IgD-negative memory B cell (primary cell): Measurements from ENCODE around the gene USP2. TPM values are rescaled to one million over a fixed set of nuclear protein-coding genes. Genes with fewer than 3 reads are reported as not detected.

Source experiments
- H3K27ac Mint-ChIP-seq, 3 donors: one replicate each; pipeline ENCODE4 v1.8.0; 2020 to 2022; ENCODE audit warnings: mild to moderate bottlenecking in 3 of 3, mixed read lengths in 3 of 3, moderate library complexity in 1 of 3
- H3K27me3 Mint-ChIP-seq: one replicate; pipeline ENCODE4 v1.8.0; 2021; ENCODE audit warnings: mixed read lengths
- H3K36me3 Mint-ChIP-seq: one replicate; pipeline ENCODE4 v1.8.0; 2020; ENCODE audit warnings: mild to moderate bottlenecking, mixed read lengths
- H3K4me1 Mint-ChIP-seq, 3 donors: one replicate each; pipeline ENCODE4 v1.8.0; 2020 to 2022; ENCODE audit warnings: mixed read lengths in 3 of 3, mild to moderate bottlenecking in 1 of 3
- H3K4me3 Mint-ChIP-seq, 4 donors: one replicate each; pipeline ENCODE4 v1.8.0; 2020 to 2022; ENCODE audit warnings: mild to moderate bottlenecking in 4 of 4, mixed read lengths in 4 of 4, moderate library complexity in 3 of 4
- H3K9me3 Mint-ChIP-seq, 3 donors: one replicate each; pipeline ENCODE4 v1.8.0; 2020 to 2021; ENCODE audit warnings: mixed read lengths in 3 of 3, mild to moderate bottlenecking in 1 of 3
- polyA plus RNA-seq: library from polyadenylated mRNA; unstranded; fragments of 300-500 nt; fragmentation: Illumina TruSeq; gene quantifications from one replicate; pipeline ENCODE4 v1.2.3, GENCODE V29; 2021

Gene USP2
- polyA plus RNA-seq, 1 donor from 2014 or later, result not detected

DNA sequence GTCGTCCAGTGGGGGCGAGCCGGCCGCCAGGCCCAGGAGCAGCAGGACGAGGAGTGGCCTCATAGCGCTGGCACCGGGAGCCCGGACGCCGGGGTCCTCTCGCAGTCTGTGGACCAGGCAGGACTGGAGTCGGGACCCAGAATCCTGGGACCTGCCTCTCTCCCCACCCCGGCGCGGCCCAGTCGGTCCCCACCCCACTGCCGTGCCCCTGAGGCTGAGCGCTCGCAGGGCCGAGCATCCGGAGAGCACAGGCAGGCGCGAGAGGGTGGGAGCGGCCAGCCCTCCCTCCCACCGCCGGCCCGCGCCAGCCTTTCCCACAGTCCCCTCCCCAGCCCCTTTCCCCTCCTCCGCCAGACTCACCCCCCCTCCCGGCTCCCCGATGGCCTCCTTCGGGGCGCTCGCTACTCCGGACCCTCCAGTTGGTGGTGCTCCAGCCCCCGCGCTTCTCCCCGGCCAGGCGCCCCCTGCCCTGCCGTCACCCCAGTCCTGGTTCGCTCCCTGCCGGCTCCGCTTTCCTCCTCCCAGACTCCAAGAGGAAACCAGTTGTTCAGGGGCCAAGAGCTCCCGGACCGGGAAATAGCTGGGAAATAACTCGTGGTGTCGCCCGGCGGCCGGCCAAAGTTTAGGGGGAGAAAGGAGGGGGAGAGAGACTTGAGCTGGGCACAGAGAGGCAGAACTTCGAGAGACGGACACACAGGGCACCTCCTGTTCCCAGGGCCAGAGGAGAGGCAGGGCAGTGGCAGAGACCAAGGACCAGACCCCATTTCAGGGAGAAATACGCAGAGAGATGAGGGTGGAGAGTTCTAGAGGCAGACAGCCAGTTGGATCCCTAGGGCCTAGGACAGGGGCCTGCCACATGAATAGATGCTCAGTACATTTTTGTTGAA is 40.9 kb downstream of the USP2 start, which contains the start of gene C1QTNF5:
C1QTNF5 (minus strand) TSS at position 549 of the 887 bp plus-strand sequence; CDS start at position 63, 486 bp downstream.
- H3K27ac Mint-ChIP-seq, result peak within 1 kb of the TSS in 2 of 3 donors; percentile 16 to 69
- peaks cover 0 to 2% (median 0%) of the 10 kb centered on the region in 3 donors for H3K9me3 Mint-ChIP-seq
- peaks cover 10% of the 10 kb centered on the region for H3K36me3 Mint-ChIP-seq
- peaks cover 45% of the 10 kb centered on the region for H3K27me3 Mint-ChIP-seq
- peaks cover 10 to 18% (median 10%) of the 10 kb centered on the region in 3 donors for H3K4me1 Mint-ChIP-seq
- peak within 1 kb of the TSS in 2 of 4 donors; percentile 6 to 76 for H3K4me3 Mint-ChIP-seq

DNA sequence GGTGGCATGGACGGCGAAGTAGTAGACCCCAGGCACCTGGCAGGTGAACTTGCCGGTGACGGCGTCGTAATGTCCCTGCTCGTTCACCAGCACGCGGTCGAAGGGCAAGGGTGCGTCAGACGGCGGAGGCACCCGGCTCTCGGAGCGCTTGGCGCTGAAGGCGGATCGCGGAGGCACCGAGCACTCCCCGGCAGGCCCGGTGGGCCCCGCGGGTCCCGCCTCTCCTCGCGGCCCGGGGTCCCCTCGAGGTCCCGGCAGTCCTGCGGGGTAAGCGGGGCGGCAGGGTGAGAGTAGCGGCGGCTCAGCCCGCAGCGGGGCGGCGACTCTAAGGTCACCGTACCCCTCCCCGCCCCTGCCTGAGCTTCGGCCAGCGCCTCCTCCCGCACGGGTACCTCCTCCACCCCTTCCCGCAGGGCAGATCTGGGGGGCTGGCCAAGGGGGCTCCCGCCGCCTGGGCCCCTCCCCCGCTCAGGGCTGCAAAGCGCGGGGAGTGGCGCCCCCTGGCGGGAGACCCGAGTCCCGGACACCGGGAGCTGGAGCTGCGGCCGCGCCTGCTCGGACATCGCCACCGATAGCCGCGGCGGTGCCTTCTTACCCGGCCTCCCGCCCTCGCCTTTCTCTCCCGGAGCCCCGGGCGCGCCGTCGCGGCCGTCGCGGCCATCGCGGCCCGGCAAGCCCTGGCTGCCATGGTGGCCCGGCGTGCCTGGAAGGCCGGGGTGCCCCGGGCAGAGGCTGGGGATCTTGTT is 41.7 kb downstream of the USP2 start:
- Mint-ChIP-seq H3K4me3 (peak overlapping the region in 3 of 4 donors; percentile 50 to 84 (median 68)), H3K4me1 (peaks cover 10 to 21% (median 11%) of the 10 kb centered on the region in 3 donors), H3K36me3 (peaks cover 10% of the 10 kb centered on the region), H3K9me3 (peaks cover 0 to 2% (median 0%) of the 10 kb centered on the region in 3 donors), H3K27ac (no peak overlapping the region), H3K27me3 (peaks cover 39% of the 10 kb centered on the region)

DNA sequence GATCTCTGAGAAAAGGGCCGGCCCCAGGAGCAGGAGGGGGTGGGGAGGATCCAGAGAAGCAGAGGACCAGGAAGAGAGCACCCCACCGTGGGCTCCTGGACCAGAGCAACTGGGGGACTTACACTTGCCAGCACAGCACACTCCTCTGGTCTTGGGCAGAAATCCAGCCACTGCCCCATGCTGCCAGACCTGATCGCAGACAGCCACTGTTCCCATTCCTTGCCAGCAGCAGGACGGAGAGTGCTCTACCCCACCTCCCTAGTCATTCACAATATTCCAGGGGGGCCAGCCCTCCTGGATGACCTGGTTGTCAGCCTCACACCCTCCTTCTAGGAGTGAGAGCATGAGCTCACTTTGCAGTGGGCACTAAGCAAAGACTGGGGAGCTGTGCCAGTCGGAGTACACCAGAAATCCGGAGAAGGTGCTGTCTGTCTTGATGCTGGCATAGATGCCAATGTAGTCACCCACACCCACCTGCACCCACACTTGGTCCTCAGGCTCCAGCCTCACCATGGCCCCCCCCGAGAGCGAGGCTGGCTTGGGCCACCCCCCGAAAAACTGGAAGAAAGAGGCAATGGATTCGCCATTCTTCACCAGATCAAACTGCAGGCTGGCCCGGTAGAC is 42.4 kb downstream of the USP2 start:
- H3K27me3 Mint-ChIP-seq, result peaks cover 39% of the 10 kb centered on the region
- H3K27ac Mint-ChIP-seq, result no peak overlapping the region
- H3K9me3 Mint-ChIP-seq, result peaks cover 0 to 2% (median 0%) of the 10 kb centered on the region in 3 donors
- peak overlapping the region in 3 of 4 donors; percentile 50 to 84 (median 68) for H3K4me3 Mint-ChIP-seq
- peaks cover 10% of the 10 kb centered on the region for H3K36me3 Mint-ChIP-seq
- H3K4me1 Mint-ChIP-seq, result peaks cover 11 to 22% (median 15%) of the 10 kb centered on the region in 3 donors

DNA sequence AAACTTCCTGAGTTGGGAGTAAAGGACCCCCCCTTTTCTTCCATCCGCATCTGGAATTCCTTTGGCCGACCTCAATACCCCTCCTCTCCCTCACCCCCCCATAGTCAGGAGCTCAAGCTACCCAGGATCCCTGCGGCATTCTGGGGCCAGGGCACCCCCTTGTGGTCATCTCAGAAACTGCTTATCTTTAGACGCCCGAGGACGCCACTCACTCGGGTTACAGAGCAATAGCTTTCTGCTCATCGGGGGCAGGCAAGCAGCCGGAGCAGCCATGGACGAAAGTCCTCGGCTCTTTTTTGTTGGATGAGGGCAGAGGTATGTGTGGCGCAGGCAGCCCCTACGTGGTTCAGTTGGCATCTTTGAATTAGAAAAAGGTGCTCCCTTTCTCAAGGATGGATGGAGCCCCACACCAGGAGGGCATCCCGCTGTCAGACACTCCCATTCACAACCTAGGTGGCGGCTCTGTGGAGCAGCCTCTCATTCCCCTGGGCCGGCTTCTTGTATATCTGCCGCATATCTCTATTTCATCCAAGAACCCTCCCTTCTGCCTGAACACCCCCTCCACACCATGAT is 43.1 kb downstream of the USP2 start:
- H3K36me3 Mint-ChIP-seq, result peaks cover 10% of the 10 kb centered on the region
- peak overlapping the region in 1 of 3 donors; percentile 3 for H3K27ac Mint-ChIP-seq
- H3K4me3 Mint-ChIP-seq, result peak overlapping the region; percentile 4 to 67 (median 56)
- peaks cover 13 to 25% (median 19%) of the 10 kb centered on the region in 3 donors for H3K4me1 Mint-ChIP-seq
- peaks cover 0 to 2% (median 0%) of the 10 kb centered on the region in 3 donors for H3K9me3 Mint-ChIP-seq
- H3K27me3 Mint-ChIP-seq, result peaks cover 32% of the 10 kb centered on the region

DNA sequence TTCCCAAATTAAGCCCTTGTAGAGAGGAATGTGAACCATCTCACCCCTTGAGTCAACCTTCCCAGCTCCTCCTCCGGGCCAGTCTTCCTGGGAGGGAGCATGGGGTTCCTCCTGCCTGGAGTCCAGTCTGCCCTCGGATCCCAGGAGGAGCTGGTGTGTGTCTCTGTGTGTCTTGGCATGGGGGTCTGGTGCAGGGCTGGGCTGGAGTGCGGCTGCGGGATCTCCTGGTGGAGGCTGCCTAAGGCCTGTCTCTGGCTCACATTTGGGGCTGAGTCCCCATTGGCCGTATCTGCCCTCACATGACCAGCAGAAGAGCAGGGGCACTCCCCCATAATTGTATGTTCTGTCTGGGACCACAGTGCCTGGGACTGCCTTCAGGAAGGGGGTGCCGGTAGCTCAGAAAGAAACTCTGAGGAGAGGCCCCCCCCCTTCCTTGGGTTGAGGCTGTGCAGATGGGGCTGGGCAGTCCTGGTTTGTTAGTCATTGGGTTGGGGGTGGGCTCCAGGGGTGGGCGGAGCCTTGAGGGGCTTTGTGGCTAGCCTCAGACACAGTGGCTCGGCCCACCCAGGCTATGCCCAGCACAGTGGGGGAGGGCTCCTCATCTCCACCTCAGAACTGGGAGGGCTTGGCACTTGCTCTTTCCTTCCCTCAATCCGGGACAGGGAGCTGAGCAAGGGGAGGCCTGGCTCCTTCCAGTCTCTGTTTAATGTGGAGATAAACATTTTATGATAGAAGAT is 43.7 kb downstream of the USP2 start:
- Mint-ChIP-seq H3K27me3 (peaks cover 26% of the 10 kb centered on the region), H3K36me3 (peaks cover 11% of the 10 kb centered on the region), H3K9me3 (peaks cover 0 to 2% (median 0%) of the 10 kb centered on the region in 3 donors), H3K4me3 (peak overlapping the region in 3 of 4 donors; percentile 65 to 93 (median 67)), H3K4me1 (peaks cover 13 to 27% (median 23%) of the 10 kb centered on the region in 3 donors), H3K27ac (peak overlapping the region in 1 of 3 donors; percentile 72)

DNA sequence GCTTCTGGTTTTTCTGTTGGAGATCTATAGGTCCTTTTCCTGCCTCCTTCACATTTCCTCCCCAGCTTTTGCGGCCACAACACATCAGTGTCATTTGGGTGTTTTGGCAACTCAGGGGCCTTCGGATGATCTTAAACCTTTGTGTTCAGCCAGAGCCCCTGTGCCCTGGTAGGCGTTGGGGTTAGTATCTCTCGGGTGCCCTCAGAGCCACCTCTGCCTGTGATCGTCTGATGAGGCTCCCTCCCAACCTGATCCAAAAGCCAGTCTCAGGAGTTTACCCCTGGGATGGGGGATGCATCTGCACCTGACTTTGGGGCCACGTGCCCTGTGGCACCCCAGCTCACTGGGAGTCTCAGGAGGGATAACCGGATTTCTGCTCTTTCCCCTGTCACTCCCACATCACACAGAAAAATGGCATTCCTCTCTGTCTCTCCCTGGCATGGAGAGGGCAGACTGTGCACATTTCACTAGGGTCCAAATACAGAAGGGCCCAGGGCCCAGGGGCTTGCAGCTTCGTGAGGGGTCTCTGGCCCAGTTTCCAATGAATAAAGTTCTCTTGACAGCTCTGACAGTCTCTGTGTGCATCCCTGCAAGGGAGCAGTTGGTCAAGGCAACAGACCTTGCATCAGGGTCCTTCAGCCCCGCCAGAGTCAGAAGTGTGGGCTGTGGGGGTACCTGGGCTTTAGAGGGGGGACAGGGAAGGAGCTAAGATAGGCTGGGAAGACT is 44.6 kb downstream of the USP2 start:
- Mint-ChIP-seq H3K4me3 (peak overlapping the region; percentile 45 to 93 (median 60)), H3K36me3 (peaks cover 12% of the 10 kb centered on the region), H3K27ac (peak overlapping the region in 2 of 3 donors; percentile 72 to 96), H3K4me1 (peaks cover 13 to 28% (median 26%) of the 10 kb centered on the region in 3 donors), H3K9me3 (peaks cover 0 to 2% (median 0%) of the 10 kb centered on the region in 3 donors), H3K27me3 (peaks cover 23% of the 10 kb centered on the region)

DNA sequence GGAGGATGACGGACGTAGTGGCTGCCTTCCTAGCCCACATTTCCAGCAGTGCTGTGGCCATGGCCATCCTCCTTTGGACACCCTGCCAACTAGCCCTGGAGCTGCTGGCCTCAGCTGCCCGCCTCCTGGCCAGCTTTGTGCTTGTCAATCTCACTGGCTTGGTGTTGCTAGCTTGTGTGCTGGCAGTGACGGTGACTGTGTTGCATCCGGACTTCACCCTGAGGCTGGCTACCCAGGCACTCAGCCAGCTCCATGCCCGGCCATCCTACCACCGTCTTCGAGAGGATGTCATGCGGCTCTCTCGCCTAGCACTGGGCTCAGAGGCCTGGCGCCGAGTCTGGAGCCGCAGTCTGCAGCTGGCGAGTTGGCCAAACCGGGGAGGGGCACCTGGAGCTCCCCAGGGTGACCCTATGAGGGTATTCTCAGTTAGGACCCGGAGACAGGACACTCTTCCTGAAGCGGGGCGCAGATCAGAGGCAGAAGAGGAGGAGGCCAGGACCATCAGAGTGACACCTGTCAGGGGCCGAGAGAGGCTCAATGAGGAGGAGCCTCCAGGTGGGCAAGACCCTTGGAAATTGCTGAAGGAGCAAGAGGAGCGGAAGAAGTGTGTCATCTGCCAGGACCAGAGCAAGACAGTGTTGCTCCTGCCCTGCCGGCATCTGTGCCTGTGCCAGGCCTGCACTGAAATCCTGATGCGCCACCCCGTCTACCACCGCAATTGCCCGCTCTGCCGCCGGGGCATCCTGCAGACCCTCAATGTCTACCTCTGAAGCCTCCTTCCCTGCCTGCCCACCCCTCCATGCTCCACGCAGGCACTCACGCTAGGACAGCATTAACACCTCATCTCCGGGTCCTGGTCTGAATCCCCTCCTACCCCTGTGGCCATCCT is 45.6 kb downstream of the USP2 start:
- H3K27me3 Mint-ChIP-seq, result peaks cover 15% of the 10 kb centered on the region
- H3K27ac Mint-ChIP-seq, result peak overlapping the region in 2 of 3 donors; percentile 72 to 96
- peaks cover 8 to 23% (median 22%) of the 10 kb centered on the region in 3 donors for H3K4me1 Mint-ChIP-seq
- H3K4me3 Mint-ChIP-seq, result peak overlapping the region; percentile 93 to 99 (median 95)
- H3K9me3 Mint-ChIP-seq, result peaks cover 0 to 2% (median 0%) of the 10 kb centered on the region in 3 donors
- peaks cover 11% of the 10 kb centered on the region for H3K36me3 Mint-ChIP-seq

DNA sequence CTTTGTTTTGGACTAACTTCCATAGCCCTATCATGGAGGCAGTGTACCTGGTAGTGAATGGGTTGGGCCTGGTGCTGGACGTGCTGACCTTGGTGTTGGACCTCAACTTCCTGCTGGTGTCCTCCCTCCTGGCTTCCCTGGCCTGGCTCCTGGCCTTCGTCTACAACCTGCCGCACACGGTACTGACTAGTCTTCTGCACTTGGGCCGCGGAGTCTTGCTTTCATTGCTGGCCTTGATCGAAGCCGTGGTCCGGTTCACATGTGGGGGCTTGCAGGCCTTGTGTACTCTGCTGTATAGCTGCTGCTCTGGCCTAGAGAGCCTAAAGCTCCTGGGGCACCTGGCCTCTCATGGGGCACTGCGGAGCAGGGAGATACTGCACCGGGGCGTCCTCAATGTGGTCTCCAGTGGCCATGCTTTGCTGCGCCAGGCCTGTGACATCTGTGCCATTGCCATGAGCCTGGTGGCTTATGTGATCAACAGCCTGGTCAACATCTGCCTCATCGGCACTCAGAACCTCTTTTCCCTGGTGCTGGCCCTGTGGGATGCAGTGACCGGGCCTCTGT is 46.3 kb downstream of the USP2 start:
- Mint-ChIP-seq H3K36me3 (peaks cover 10% of the 10 kb centered on the region), H3K4me1 (peaks cover 7 to 21% (median 21%) of the 10 kb centered on the region in 3 donors), H3K9me3 (peaks cover 0 to 2% (median 0%) of the 10 kb centered on the region in 3 donors), H3K27ac (peak overlapping the region; percentile 84 to 96 (median 86)), H3K4me3 (peak overlapping the region; percentile 93 to 99 (median 95)), H3K27me3 (peaks cover 18% of the 10 kb centered on the region)

DNA sequence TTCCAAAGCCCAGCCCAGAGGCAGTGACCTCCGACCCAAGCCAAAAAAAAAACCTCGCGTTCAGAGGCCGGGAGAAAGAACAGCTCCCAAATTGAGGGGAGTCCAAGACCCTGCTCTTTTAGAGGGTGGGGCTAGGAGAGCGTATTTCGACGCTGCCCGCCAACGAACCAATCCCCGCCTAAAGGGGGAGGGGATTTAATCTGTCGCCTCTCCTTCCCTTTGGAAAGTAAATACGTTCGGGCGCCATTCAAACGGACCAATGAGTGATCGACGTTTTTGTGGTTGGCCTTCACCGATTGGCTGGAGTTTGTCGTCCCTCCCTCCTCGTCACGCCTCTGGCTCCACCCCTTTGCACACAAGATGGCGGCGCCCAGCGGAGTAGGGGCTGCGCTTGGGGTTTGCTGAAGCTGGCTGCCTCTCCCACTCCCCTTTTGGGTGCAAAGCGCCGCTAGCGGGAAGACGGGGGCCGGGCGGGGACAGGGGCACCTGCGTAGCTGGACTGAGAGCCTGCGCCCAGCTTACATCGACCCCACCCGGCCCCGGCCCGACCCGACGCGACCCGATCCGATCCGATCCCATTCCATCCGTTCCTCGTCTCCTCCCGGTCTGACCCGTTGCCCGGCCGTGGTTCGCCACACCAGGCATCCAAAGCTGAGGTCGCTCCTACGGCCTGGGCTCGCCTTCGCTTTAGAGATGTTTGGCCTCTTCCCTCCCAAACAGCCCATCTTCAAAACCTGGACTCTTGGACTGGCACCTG is 47.1 kb downstream of the USP2 start, which contains the start of gene RNF26:
RNF26 (plus strand) TSS at position 354 of the 757 bp plus-strand sequence. CDS start 596 bp downstream, outside the sequence.
- Mint-ChIP-seq H3K36me3 (peaks cover 10% of the 10 kb centered on the region), H3K9me3 (peaks cover 0 to 2% (median 0%) of the 10 kb centered on the region in 3 donors), H3K27ac (peak within 1 kb of the TSS; percentile 86 to 96 (median 96)), H3K27me3 (peaks cover 18% of the 10 kb centered on the region), H3K4me1 (peaks cover 6 to 20% (median 20%) of the 10 kb centered on the region in 3 donors), H3K4me3 (peak within 1 kb of the TSS; percentile 93 to 99 (median 95))

DNA sequence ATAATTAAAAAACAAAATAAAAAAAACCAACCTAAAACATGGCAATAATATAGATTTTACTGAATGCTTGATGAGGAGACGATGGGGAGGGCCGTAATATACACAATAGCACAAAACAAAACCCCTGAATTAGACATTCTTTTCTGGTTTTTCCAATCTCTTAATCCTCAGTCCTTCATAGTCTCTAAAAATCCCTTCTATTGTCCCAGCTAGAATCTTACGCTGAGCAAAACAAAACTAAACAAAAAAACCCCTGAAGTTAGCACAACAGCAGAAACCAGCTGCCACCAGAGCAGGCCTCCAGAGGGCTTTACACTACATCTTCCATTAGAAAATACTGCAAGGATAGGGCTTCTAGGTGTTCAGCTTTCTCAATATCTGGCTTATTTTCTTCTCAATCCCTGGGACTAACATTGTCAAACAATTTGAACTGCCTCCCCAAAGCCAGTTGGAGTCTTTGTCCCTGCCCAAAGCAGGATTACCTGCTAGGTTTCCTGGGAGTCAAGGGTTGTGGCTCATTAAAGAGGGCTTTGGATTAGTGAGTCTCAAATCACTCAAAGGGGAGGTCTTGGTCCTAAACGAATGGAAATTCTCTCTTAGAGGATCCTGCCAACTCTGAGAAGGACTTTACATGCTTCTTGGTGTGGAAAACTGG is 49.3 kb downstream of the USP2 start:
- peaks cover 5 to 16% (median 12%) of the 10 kb centered on the region in 3 donors for H3K4me1 Mint-ChIP-seq
- peak overlapping the region in 1 of 3 donors; percentile 86 for H3K27ac Mint-ChIP-seq
- H3K9me3 Mint-ChIP-seq, result no peaks in the 10 kb centered on the region
- H3K36me3 Mint-ChIP-seq, result peaks cover 6% of the 10 kb centered on the region
- H3K4me3 Mint-ChIP-seq, result peak overlapping the region in 1 of 4 donors; percentile 93
- peaks cover 9% of the 10 kb centered on the region for H3K27me3 Mint-ChIP-seq

DNA sequence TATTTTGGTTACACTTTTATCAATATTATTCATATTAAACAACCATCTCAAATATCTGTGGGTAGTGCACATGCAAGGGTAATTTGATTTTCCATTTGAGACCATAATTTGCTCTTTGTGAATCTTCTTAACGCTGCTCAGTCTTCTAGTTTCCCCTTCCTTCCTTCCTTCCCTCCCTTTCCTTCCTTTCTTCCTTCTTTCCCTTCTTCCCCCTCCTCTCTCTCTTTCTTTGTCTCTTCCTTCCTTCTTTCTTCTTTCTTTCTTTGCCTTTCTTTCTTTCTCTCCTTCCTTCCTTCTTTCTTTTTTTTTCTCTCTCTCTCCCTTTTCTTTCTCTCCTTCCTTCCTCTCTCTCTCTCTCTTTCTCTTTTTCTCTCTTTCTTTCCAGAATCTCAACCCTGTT is 51.3 kb downstream of the USP2 start:
- H3K27me3 Mint-ChIP-seq, result peaks cover 9% of the 10 kb centered on the region
- no peak overlapping the region for H3K4me3 Mint-ChIP-seq
- H3K27ac Mint-ChIP-seq, result no peak overlapping the region
- H3K4me1 Mint-ChIP-seq, result peaks cover 3 to 16% (median 8%) of the 10 kb centered on the region in 3 donors
- H3K36me3 Mint-ChIP-seq, result peaks cover 3% of the 10 kb centered on the region
- H3K9me3 Mint-ChIP-seq, result no peaks in the 10 kb centered on the region
